NCI-H146 treated with DMSO at 0.1 percent for 48 hours (cell line): ENCODE measurements around the gene AADAT.
"Not testable (repeated sequence)": the region's sequence is repeated elsewhere in the genome, so short reads cannot be mapped to it uniquely, and the experiment has no call there.

Source experiments
- DNase-seq: peaks from one replicate; lab custom pipeline; 2025; ENCODE audit not compliant: unreplicated experiment; lab: John Stamatoyannopoulos, UW

The AADAT gene

GRCh38 chr4:170089668-170090351 is at the start of gene AADAT:
Gene AADAT, minus strand, starts transcription at chr4:170089956. Its CDS starts 266 bp downstream, at chr4:170089690.
- peak; percentile 17 for DNase-seq

GRCh38 chr4:170138580-170139194 is 48.9 kb upstream of the AADAT start:
- peak; percentile 33 for DNase-seq

GRCh38 chr4:170137927-170138326 is 48.2 kb upstream of the AADAT start:
- no peak for DNase-seq

GRCh38 chr4:170137466-170137865 is 47.7 kb upstream of the AADAT start:
- DNase-seq, result no peak

GRCh38 chr4:170134821-170135220 is 45.1 kb upstream of the AADAT start:
- DNase-seq, result no peak

- no peak for DNase-seq
Measured at GRCh38 chr4:170128219-170128804, 38.6 kb upstream of the AADAT start.

- no peak for DNase-seq
Measured at GRCh38 chr4:170127758-170128157, 38.0 kb upstream of the AADAT start.

GRCh38 chr4:170124406-170124805 is 34.6 kb upstream of the AADAT start:
- DNase-seq, result no peak

GRCh38 chr4:170122252-170122651 is 32.5 kb upstream of the AADAT start:
- no peak for DNase-seq

- DNase-seq, result no peak
Measured at GRCh38 chr4:170114636-170115035, 24.9 kb upstream of the AADAT start.

GRCh38 chr4:170114183-170114582 is 24.4 kb upstream of the AADAT start:
- not testable (repeated sequence) for DNase-seq

- no peak for DNase-seq
Measured at GRCh38 chr4:170111546-170111945, 21.8 kb upstream of the AADAT start.

- no peak for DNase-seq
Measured at GRCh38 chr4:170111085-170111484, 21.3 kb upstream of the AADAT start.

GRCh38 chr4:170110285-170110672 is 20.5 kb upstream of the AADAT start:
- DNase-seq, result no peak

GRCh38 chr4:170109586-170110284 is 20.0 kb upstream of the AADAT start:
- DNase-seq, result no peak

GRCh38 chr4:170106900-170107299 is 17.1 kb upstream of the AADAT start:
- DNase-seq, result no peak

- no peak for DNase-seq
Measured at GRCh38 chr4:170102426-170102825, 12.7 kb upstream of the AADAT start.

- not testable (repeated sequence) for DNase-seq
Measured at GRCh38 chr4:170098171-170098570, 8.4 kb upstream of the AADAT start.

- DNase-seq, result no peak
Measured at GRCh38 chr4:170097681-170098080, 7.9 kb upstream of the AADAT start.

- DNase-seq, result no peak
Measured at GRCh38 chr4:170093973-170094535, 4.3 kb upstream of the AADAT start.

- DNase-seq, result no peak
Measured at GRCh38 chr4:170091069-170091696, 1.4 kb upstream of the AADAT start.
